ENCODE data around the gene PTGES.
"Not testable (repeated sequence)": the region's sequence is repeated elsewhere in the genome, so short reads cannot be mapped to it uniquely, and the experiment has no call there.

The PTGES gene

DNA sequence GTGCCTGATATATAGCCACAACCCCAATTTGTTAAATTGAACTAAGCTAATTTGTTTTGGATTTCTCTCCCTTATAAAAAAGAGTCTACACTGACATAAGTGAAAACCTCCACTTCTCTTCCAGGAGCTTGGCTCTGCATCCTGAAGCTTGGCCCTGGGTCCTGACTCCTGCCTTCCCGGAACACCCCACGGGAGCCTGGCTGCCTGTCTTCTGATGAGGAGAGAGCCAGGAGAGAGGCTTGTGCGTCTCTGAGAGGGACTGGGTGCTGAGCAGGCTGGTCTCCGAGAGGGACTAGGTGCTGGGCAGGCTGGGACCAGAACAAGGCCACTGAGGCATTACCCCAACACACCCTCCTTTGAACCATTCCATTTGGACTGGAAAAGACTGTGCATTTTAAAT lies 6.5 kb upstream of the PTGES start:
- Histone ChIP-seq H3K36me3 (ENCODE audit: control insufficient read depth, insufficient read depth, low read length) (no peaks in the 10 kb centered on the region), H3K9me3 (ENCODE audit: control insufficient read depth, insufficient read depth, low read length) (no peaks in the 10 kb centered on the region), H3K4me1 (ENCODE audit: control insufficient read depth, insufficient read depth, low read length) (no peaks in the 10 kb centered on the region), H3K27me3 (ENCODE audit: control insufficient read depth, insufficient read depth, low read length) (no peaks in the 10 kb centered on the region), H3K27ac (ENCODE audit: low read length) (no peak overlapping the region), H3K4me3 (ENCODE audit: low read length) (no peak overlapping the region)
- no peak for DNase-seq (ENCODE audit: low read depth, low spot score)
- no CpG with 5 or more reads among the region's 4 CpGs for WGBS (ENCODE audit: insufficient coverage, insufficient read length)

DNA sequence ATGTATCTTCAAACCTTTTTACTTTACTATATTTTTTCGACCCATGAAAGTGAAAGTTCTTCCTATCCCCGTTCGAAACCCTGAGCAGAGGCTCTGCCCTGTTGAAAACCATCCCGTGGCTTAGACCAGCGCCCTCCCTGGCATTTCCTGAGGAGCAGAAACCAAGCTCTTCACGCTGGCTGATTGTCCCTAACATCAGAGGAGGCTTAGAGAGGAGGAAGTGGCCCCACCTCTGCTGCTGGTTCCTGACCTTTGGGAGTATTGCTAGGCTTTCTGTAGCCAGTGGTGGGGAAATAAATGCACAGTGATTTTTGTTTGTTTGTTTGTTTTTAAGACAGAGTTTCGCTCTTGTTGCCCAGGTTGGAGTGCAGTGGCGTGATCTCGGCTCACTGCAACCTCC lies 4.2 kb upstream of the PTGES start:
- WGBS (ENCODE audit: insufficient coverage, insufficient read length): no CpG with 5 or more reads among the region's 9 CpGs

DNA sequence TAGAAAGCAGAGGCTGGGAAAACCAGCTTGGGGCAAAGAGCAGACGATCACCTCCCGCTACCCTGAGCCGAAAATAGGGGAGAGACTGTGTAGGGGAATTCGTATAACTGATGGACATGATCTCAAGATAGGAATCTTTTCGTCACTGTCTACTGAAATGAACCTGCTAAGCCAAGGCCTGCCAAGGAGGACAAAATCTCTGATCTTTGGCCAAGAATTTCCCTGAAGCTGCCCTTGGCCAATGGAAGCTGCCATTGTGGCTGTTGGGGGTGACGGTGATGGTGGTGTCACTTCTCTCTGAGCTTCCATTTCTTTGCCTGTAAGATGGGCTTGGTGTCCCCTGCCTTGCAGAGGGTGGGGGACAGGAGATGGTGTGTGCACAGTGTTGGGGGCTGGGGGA lies 3.3 kb upstream of the PTGES start:
- Histone ChIP-seq H3K9me3 (ENCODE audit: control insufficient read depth, insufficient read depth, low read length) (no peaks in the 10 kb centered on the region), H3K4me1 (ENCODE audit: control insufficient read depth, insufficient read depth, low read length) (peaks cover 2% of the 10 kb centered on the region; the same call in 1 of the 2 replicates), H3K4me3 (ENCODE audit: low read length) (no peak overlapping the region), H3K36me3 (ENCODE audit: control insufficient read depth, insufficient read depth, low read length) (no peaks in the 10 kb centered on the region), H3K27ac (ENCODE audit: low read length) (no peak overlapping the region), H3K27me3 (ENCODE audit: control insufficient read depth, insufficient read depth, low read length) (no peaks in the 10 kb centered on the region)
- WGBS (ENCODE audit: insufficient coverage, insufficient read length): no CpG with 5 or more reads among the region's 6 CpGs
- no peak for DNase-seq (ENCODE audit: low read depth, low spot score)

More for the DNA sequence above, 4.2 kb upstream of the PTGES start:
- no peak overlapping the region for H3K4me3 ChIP-seq (ENCODE audit: low read length)
- no peaks in the 10 kb centered on the region for H3K9me3 ChIP-seq (ENCODE audit: control insufficient read depth, insufficient read depth, low read length)
- peaks cover 2% of the 10 kb centered on the region; the same call in 1 of the 2 replicates for H3K4me1 ChIP-seq (ENCODE audit: control insufficient read depth, insufficient read depth, low read length)
- no peak overlapping the region for H3K27ac ChIP-seq (ENCODE audit: low read length)
- DNase-seq (ENCODE audit: low read depth, low spot score): no peak
- H3K36me3 ChIP-seq (ENCODE audit: control insufficient read depth, insufficient read depth, low read length): no peaks in the 10 kb centered on the region
- H3K27me3 ChIP-seq (ENCODE audit: control insufficient read depth, insufficient read depth, low read length): no peaks in the 10 kb centered on the region

DNA sequence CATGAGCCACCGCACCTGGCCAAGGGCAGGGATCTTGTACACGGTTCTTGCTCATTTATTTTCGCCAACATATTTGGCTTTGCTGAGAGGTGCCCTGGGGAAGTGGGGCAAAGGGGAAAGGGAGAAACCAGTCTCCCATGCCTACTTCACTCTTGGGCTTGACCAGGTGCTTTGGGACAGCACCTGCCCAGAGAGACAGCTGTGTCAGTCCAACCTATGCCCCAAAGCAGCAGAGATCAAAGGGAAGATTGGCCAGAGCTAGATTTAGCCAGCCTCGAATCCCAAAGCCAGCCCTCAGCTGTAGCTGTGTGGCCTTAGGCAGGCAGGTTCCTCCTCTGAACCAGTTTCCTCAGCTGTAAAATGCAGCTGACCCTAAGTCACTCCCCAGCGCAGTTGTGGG lies 2.3 kb upstream of the PTGES start:
- Histone ChIP-seq H3K4me1 (ENCODE audit: control insufficient read depth, insufficient read depth, low read length) (peaks cover 2% of the 10 kb centered on the region; the same call in 1 of the 2 replicates), H3K27me3 (ENCODE audit: control insufficient read depth, insufficient read depth, low read length) (no peaks in the 10 kb centered on the region)
- WGBS (ENCODE audit: insufficient coverage, insufficient read length): no CpG with 5 or more reads among the region's 5 CpGs

DNA sequence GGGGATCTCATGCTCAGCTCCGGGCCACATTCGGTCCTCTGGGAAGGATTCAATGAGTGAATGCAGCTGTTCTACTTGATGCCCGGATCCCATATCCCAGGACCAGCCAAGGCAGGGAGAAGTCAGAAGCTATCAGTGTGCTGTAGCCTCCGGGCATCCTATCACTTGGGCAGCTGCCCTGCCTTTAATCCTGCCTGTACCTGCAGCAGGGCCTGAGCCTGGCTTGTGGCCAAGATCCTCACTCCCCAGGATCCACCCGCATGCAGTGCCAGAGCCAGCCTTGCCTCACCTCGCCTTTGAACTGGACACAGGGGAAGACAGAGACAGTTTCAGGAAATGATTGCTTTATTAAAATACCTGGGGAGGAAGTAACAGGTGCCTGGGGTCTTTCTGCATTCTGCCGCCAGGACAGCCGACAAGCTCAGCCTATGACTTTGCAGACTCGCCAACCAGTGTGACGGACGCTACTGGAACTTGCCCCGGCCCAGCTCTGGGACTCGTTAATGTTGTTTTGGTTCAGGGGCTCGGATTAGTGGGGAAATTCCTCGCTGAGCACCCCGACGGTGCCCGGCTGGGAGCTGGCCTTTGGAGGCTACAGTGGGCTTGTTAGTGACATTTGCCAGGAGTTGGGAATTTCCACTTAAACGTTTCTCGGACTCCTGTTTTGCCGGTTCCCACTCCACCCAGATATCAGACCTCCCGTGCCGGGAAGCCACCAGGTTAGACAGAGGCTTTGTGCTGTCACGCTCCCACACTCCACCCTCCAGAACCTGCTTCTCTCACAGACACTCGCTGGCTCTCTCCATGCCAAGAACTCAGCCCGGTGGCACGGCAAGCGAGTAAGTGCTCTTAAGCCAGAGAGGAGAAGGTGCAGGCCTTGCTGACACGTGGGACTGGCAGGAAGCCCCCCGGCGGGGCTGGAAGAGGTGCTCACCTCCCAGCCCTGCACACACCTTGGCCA lies 721 bp downstream of the PTGES start:
- Histone ChIP-seq H3K4me3 (ENCODE audit: low read length) (no peak overlapping the region), H3K4me1 (ENCODE audit: control insufficient read depth, insufficient read depth, low read length) (peaks cover 2% of the 10 kb centered on the region; the same call in 1 of the 2 replicates), H3K27me3 (ENCODE audit: control insufficient read depth, insufficient read depth, low read length) (no peaks in the 10 kb centered on the region), H3K27ac (ENCODE audit: low read length) (no peak overlapping the region), H3K9me3 (ENCODE audit: control insufficient read depth, insufficient read depth, low read length) (no peaks in the 10 kb centered on the region), H3K36me3 (ENCODE audit: control insufficient read depth, insufficient read depth, low read length) (no peaks in the 10 kb centered on the region)
- no CpG with 5 or more reads among the region's 31 CpGs for WGBS (ENCODE audit: insufficient coverage, insufficient read length)
- no peak for DNase-seq (ENCODE audit: low read depth, low spot score)

More for the DNA sequence above, 2.3 kb upstream of the PTGES start:
- H3K4me3 ChIP-seq (ENCODE audit: low read length): no peak overlapping the region
- H3K36me3 ChIP-seq (ENCODE audit: control insufficient read depth, insufficient read depth, low read length): no peaks in the 10 kb centered on the region
- H3K27ac ChIP-seq (ENCODE audit: low read length): no peak overlapping the region
- DNase-seq (ENCODE audit: low read depth, low spot score): no peak
- H3K9me3 ChIP-seq (ENCODE audit: control insufficient read depth, insufficient read depth, low read length): no peaks in the 10 kb centered on the region

DNA sequence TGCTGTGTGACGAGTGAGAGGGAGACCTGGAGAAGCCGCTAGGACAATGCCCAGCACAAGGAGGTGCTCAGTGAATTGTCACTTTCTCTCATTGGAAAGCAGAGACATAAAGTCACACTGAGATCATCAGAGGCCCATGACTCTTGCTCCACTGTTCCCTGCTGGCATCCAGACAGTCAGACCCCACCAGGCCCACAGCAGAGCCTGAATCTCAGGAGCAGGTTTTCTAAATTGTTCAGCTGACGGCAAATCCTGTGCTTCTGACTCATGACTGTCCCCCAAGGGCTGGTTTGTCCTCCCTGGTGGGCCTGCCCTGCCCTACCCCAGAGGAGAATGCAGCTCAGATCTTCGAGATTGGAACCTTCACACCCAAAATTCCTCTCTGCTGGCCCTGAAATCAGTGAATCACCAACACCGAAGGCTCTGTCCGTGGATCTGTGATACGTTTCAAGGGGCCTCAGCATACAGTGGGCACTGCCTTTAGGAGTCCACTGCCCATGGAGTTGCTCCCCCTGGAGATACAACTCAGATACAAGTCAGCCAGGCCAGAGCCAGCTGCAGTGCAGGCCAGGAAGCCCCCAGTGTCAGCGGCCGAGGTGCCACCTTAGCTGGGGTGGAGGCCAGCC lies 2.7 kb downstream of the PTGES start:
- no peak overlapping the region for H3K4me3 ChIP-seq (ENCODE audit: low read length)
- H3K36me3 ChIP-seq (ENCODE audit: control insufficient read depth, insufficient read depth, low read length): no peaks in the 10 kb centered on the region
- H3K27me3 ChIP-seq (ENCODE audit: control insufficient read depth, insufficient read depth, low read length): no peaks in the 10 kb centered on the region
- peaks cover 2% of the 10 kb centered on the region; the same call in 1 of the 2 replicates for H3K4me1 ChIP-seq (ENCODE audit: control insufficient read depth, insufficient read depth, low read length)
- no peak overlapping the region for H3K27ac ChIP-seq (ENCODE audit: low read length)
- no peaks in the 10 kb centered on the region for H3K9me3 ChIP-seq (ENCODE audit: control insufficient read depth, insufficient read depth, low read length)
- WGBS (ENCODE audit: insufficient coverage, insufficient read length): no CpG with 5 or more reads among the region's 9 CpGs
- DNase-seq (ENCODE audit: low read depth, low spot score): no peak

DNA sequence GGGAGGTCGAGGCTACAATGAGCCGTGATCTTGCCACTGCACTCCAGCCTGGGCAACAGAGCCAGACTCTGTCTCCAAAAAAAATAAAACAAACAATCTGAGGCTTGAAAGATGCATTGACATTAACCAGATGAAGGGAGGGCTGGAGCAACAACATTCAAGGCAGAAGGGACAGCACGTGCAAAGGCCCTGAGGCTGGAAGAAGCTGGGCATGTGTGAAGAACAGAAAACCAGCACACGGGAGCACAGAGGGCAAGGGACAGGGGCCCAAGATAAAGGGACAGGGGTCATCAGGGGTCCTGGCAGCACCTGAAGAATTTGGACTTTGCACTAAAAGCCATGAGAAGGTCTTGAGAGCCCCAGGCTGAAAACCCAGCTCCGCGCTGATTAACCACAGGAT lies 3.3 kb downstream of the PTGES start:
- H3K27ac ChIP-seq (ENCODE audit: low read length): no peak overlapping the region
- H3K36me3 ChIP-seq (ENCODE audit: control insufficient read depth, insufficient read depth, low read length): no peaks in the 10 kb centered on the region
- peaks cover 2% of the 10 kb centered on the region; the same call in 1 of the 2 replicates for H3K4me1 ChIP-seq (ENCODE audit: control insufficient read depth, insufficient read depth, low read length)
- WGBS (ENCODE audit: insufficient coverage, insufficient read length): no CpG with 5 or more reads among the region's 6 CpGs
- H3K4me3 ChIP-seq (ENCODE audit: low read length): no peak overlapping the region
- no peak for DNase-seq (ENCODE audit: low read depth, low spot score)
- H3K9me3 ChIP-seq (ENCODE audit: control insufficient read depth, insufficient read depth, low read length): no peaks in the 10 kb centered on the region
- no peaks in the 10 kb centered on the region for H3K27me3 ChIP-seq (ENCODE audit: control insufficient read depth, insufficient read depth, low read length)

DNA sequence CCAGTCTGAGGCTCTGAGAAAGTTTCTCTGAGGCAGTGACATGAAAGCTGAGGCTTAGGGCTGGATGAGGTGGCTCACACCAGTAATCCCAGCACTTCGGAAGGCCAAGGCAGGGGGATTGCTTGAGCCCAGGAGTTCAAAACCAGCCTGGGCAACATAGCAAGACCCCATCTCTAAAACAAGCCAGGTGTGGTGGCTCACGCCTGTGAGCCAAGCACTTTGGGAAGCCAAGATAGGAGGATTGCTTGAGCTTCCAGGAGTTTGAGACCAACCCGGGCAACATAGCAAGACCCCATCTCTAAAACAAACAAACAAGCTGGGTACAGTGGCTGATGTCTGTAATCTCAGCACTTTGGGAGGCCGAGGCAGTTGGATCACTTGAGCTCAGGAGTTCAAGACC lies 3.8 kb downstream of the PTGES start:
- H3K4me3 ChIP-seq (ENCODE audit: low read length); H3K4me1 ChIP-seq (ENCODE audit: control insufficient read depth, insufficient read depth, low read length); H3K27me3 ChIP-seq (ENCODE audit: control insufficient read depth, insufficient read depth, low read length); H3K36me3 ChIP-seq (ENCODE audit: control insufficient read depth, insufficient read depth, low read length); H3K27ac ChIP-seq (ENCODE audit: low read length); H3K9me3 ChIP-seq (ENCODE audit: control insufficient read depth, insufficient read depth, low read length); DNase-seq (ENCODE audit: low read depth, low spot score): not testable (repeated sequence)
- no CpG with 5 or more reads among the region's 4 CpGs for WGBS (ENCODE audit: insufficient coverage, insufficient read length)

DNA sequence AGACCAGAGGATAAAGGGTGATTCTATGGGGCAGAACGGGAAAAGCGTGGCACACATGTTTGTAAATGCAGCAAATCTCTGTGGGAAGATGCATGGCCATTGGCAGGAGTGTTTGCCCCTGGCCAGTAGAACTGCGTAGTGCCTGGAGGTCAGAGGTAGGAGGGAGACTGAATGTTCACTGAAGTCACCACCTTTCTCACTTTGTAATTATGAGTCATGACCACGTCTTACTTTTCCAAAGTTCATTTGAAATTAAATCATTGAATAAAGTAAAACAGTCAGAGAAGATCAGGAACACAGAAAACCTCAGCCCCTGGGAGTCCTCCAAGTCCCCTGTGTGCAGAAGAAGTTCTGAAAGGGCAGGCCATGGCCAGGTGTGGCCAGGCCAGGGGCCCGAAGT lies 4.6 kb downstream of the PTGES start:
- no peaks in the 10 kb centered on the region for H3K9me3 ChIP-seq (ENCODE audit: control insufficient read depth, insufficient read depth, low read length)
- no peaks in the 10 kb centered on the region for H3K27me3 ChIP-seq (ENCODE audit: control insufficient read depth, insufficient read depth, low read length)
- H3K27ac ChIP-seq (ENCODE audit: low read length): no peak overlapping the region
- no CpG with 5 or more reads among the region's 5 CpGs for WGBS (ENCODE audit: insufficient coverage, insufficient read length)
- peaks cover under 1% of the 10 kb centered on the region; the same call in 1 of the 2 replicates for H3K4me1 ChIP-seq (ENCODE audit: control insufficient read depth, insufficient read depth, low read length)
- no peaks in the 10 kb centered on the region for H3K36me3 ChIP-seq (ENCODE audit: control insufficient read depth, insufficient read depth, low read length)
- no peak for DNase-seq (ENCODE audit: low read depth, low spot score)
- no peak overlapping the region for H3K4me3 ChIP-seq (ENCODE audit: low read length)

DNA sequence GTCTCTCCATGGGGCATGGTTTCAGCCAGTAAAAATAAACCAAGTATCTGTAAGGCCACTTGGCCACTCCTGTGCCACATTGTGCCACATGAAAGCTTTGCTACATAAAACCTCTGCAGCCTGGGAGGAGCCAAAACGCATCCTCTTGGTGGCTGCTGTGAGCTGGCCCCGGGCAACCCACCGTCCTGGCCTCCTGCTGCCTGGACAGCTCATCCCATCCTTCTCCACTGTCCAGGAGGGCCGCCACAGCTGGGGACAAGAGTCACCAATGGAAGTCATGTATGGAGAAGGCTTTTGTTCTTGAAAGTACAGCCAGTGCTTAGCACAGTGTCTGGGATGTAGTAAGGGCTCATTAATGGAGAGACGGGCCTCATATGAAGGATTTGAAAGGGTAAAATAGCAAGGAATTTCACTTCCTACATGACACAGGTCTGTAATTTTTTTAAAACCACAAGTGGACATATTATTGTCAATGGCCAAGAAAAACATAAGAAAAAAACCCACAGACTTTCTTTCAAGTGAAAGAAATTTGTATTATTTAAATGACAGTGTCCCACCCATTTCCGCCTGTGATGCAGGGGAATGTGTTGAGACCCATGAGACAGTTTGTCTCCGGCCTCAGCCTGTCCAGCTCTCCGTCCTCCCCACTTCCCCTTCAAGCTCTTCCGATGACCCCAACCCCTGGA lies 6.6 kb downstream of the PTGES start:
- no peak for DNase-seq (ENCODE audit: low read depth, low spot score)
- WGBS (ENCODE audit: insufficient coverage, insufficient read length): no CpG with 5 or more reads among the region's 9 CpGs
- no peaks in the 10 kb centered on the region for H3K9me3 ChIP-seq (ENCODE audit: control insufficient read depth, insufficient read depth, low read length)
- no peak overlapping the region for H3K4me3 ChIP-seq (ENCODE audit: low read length)
- H3K36me3 ChIP-seq (ENCODE audit: control insufficient read depth, insufficient read depth, low read length): no peaks in the 10 kb centered on the region
- H3K27ac ChIP-seq (ENCODE audit: low read length): no peak overlapping the region
- no peaks in the 10 kb centered on the region for H3K4me1 ChIP-seq (ENCODE audit: control insufficient read depth, insufficient read depth, low read length)
- H3K27me3 ChIP-seq (ENCODE audit: control insufficient read depth, insufficient read depth, low read length): no peaks in the 10 kb centered on the region
